ENCODE results near the gene NR3C1.
A peak's percentile ranks its signal among the peaks of the same experiment; 100 is the strongest.

Gene NR3C1

DNA sequence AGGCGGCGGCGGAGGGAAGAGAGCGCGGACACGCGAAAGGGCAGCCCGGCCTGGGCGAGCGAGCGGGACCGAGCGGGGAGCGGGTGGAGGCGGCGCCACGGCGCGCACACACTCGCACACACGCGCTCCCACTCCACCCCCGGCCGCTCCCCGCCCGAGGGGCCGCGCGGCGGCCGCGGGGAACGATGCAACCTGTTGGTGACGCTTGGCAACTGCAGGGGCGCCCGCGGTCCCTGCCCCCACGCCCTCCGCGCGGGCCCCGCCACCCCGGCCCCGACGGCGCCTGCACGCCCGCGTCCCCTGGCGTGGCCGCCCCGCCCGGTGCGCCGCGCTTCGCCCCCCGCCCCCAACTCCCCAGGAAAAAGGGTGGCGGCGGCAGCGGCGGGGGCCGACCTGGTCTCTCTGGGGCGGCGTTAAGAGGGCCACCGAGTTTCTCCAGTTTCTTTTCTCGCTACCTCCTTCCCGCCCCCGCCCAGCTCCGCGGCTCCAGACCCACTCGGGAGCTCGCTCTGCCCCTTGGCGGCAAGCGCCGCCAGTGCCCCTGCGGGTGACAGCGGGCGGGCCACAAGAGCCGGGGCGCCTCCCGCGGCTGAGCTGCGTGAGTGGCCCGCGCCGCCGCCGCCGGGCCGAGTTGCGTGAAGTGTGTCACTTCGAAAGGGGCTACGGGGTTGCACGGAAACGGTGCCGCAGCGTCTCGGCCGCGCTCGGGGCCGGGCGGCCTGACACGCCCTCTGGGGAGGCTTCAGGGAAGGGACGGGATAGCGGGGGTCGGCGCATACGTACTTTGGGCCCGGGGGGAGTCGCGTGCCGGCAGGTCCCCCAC lies at the start of gene NR3C1:
NR3C1 (minus strand) TSS at position 94 of the 823 bp plus-strand sequence. CDS start 2,847 bp downstream, outside the sequence.
- DNase-seq: peak; percentile 87

DNA sequence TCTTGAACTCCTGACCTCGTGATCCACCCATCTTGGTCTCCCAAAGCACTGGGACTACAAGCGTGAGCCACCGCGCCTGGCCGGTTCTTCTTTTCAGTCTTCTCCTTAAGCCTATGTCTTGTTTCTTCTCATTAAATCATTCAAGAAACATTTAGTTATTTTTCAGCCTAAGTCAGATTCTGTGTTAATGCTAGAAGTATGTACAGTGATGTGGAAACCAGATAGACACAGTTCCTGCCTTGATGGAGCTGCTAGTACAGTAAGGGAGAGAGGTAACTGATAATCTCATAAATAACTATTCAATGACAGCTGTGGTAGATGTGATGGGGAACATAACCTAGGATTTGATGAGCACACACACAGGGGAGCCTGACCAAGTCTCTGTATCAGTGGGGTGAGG lies 46.3 kb upstream of the NR3C1 start:
- DNase-seq: no peak

DNA sequence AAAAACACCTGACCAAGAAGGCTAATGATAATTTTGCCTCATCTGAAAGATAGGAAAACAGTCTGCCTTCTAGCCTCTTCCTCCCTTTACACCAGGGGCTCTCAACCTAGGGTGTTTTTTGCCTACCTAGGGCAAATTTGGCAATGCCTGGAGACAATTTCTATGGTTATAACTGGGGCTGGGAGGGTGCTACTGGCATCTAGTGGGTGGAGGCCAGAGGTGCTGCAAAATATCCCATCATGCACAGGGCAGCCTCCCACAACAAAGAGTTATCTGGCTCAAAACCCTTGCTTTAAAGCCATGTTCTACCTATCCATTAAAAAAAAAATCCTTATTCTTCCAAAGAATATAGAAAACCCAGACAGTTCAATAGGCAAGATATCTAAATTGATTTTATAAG lies 45.0 kb upstream of the NR3C1 start:
- DNase-seq: no peak

DNA sequence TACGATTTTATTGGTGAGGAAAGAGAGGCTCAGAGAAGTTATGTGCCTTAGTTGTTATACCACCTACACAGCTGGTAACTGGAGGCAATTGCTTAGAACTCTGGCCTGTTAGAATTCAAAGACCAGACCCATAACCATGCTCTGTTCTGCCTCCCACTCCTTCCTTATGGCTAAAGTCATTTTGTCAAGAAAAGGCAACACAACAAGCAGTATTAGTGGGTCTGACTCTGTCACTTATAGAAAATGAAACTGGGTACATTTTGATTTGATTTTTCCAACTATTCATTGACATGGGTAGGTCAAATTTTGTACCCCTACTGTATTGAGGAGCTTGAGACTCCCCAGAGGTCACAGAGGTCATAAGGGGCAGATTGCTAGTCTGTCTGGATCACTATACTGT lies 44.5 kb upstream of the NR3C1 start:
- DNase-seq: no peak

DNA sequence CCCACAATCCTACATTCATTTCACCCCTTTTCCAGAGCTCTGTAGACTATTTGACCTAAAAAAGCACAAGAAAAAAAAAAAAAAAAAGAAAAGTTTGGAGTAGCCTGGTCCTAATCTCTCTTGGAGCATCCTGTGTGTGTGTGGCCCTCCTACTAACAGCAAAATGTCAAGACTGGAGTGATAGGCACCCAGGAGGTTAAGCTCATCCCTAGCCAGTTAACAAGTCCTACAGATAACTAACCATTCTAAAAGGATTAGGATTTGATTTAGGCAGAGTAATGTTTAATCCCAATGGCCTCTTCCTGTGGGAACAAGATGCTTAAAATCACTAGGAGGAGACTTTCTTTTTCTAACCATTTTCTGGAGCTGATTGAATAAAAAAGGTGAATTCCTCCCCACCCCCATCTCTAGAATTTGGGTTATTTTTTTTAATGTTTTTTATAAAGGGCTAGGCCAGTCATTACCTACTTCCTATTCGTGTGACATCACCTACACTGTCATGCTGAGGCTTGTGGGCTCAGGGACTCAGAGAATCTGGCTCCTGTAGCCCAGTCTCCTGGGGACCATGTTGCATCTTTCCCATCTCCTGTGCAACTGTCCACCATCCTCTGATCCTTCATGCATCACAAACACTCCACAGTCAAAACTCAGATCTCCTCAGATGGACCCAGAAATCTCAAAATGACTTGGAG lies 43.2 kb upstream of the NR3C1 start:
- DNase-seq: no peak

DNA sequence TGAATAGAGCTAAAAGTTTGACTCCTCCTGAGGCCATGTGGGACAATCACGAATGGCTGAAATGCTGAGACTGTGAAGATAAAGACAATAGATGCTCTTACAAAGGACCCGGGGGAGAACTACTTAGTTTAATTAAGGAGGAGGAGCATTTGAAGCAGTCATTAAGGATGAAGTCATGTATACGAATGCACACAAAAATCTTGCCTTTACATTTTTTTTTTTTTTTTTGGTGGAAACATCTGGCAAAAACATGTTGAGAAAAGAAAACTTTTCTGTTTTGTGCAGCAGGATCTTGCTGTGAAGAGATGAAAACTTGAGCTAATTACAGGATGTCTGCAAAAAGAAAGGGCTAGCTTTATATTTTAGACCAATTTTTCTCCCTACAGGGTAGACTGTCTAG lies 42.3 kb upstream of the NR3C1 start:
- peak; percentile 16 for DNase-seq

DNA sequence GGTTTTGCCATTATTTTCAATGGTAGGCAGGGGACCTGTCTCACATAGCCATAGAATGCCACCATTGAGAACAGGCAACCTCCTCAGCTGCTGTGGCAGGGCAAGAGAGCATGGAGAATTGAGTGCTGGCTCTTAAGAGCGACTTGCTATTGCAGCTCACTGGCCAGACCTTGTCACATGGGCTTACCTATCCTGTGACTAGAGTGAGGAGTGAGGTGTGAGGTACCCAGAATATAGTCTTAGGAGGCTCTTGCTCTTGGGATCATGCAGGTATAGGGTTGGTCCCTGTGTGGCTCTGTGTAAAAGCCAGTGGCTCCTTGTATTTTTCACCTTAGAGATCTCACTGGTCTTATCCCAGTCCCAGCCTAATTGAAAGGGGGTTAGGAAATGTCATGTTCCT lies 39.8 kb upstream of the NR3C1 start:
- DNase-seq: no peak

DNA sequence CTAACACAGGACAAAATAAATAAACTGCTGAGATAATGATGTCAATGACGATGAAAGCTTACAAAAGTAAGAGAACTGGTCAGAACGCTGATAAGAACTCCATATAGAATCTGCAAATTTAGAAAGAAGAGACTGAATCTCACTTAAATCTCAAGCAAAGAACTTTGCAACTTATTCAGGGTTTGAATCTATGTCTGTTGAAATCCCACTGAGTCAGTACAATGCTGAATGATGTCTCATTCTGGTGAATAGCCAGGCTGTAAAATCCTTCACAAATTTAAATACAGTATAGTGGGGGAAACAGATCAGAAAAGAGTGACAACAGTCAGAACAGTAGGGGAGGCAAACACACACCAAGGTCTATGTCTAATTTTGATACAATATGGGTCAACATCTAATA lies 38.9 kb upstream of the NR3C1 start:
- DNase-seq: peak; percentile 63

DNA sequence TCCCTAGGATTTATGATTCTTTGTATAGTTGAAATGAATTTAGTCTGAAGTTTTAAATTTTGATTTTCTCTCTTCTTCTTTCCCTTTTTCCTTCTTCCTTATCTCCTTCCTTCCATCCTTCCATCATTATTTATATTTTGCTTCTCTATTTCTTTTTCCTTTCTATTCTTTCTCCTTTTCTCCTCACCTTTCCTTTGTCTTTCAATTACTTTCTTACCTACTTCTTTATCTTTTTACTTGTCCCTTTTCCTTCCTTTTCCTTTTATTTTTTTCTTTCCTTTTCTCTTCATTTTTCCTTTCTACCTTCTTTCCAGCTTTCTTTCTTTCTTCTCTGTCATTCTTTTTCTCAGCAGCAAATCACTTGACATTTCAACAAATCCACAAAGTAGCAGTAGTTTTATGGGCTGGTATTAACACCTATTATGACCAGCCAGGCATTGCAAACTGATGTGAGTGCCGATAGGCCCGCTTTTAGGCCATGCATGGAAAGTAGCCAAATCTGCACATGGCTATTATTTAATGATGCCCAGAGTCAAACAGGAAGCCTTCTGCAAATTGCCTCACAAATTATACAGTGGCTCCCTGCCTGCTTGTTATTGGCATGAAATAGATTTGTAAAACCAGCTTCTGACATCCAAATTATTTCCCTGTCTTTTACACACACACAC lies 37.1 kb upstream of the NR3C1 start:
- DNase-seq: no peak

DNA sequence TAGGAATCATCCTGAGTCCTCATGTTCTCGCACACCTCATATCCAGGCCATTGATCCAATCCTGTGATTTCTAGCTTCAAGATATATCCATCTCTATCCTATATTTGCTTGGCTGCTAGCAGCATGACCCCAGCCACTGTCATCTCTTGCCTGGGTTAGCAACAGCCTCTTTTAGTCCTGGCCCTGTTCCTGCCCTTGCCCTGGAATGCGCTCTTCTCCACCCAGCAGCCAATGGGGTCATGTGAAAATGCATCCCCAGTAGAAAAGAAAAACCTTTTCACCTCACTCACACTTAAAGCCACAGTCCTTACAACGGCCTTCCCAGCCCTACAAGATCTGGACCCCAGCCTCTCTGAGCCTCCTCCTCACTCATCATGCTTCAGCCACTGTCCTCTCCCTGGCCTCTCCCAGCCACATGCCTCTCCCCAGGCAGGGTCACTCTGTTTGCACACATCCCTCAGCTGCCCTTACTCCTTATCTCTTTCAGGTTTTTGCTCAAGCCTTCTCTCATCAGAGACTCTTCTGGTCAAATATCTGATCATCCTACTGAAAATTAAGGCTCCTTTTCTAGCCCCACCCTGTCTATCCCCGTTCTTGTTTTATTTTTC lies 34.3 kb upstream of the NR3C1 start:
- DNase-seq: no peak

DNA sequence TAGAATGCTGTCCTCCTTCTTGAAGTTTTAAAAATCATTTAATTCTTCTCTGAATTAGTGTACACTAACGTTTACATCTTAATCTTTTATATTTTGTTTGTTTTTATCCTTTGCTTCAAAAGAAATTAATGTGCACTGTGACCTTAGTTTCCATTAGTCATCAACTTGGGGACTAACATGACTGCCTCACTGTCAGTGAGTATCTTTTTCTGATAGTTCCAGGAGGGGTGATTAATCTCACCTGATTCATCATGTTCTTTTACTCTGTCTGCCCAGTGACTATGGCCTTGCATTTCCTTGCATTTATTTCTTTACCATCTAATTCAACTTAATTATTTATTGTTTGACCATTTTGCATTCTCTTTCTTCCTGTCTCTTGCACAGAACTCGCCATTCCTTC lies 33.4 kb upstream of the NR3C1 start:
- peak; percentile 28 for DNase-seq

DNA sequence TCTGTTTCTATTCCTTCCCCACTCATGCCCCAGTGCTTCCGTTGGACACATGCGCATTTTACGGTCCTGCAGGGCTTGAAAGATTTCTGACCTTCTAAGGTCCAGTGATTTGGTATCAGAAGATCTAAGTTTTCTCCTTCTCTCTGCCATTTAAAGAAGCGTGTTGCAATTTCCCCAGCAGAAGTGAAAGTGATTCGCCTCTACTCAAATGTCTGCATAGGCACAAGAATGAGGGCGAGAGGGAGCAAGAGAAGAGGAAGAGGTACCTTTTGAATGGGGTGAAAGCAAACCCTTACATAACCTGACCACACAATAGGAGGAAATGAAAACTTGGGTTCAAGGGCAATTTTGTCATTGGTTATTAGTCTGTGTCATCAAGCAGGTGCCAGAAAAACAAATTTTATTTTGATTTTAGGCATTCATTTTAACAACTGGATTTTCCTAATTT lies 31.7 kb upstream of the NR3C1 start:
- DNase-seq: no peak

DNA sequence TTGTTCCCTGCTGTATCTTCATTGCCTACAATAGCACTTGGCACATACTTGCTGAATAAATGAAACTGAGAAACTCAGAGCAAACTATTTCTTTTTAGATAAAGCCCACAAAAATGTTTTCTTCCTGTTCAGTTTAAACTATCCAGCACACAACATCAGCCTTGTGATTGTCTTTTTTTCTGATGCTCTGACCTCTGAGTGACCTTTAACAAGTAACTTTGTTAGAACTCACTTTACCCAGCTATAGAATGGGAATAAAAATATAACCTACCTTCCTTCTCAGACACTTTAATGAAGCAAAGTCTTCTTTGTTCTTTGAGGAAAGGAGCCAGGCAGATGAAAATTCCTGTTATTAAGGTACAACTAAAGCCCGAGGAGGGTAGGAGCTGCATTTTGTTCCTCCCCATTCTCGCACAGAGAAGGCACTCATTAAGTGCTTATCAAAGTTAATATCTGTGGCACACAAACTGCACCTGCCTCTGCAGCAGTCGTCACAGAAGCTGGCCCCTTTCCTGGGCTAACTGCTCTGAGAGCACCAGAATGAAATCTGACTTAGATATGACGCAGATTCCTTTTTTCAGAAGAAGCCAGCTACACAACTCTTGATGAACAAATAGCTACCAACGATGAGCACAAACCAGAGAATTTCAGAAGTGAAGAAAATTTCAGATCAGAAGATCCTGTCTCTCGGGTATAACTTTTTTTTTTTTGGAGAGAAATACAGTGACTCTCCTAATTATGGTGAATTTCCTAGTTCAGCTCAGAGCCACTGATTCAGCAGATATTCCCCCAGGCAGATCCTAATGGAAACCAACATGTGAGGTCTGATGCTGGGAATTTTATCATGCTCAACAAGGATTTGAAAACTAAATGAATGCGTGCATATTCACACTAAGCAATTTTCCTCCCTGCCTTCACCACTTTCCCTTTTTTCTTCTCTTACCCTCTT lies 31.0 kb upstream of the NR3C1 start:
- no peak for DNase-seq

DNA sequence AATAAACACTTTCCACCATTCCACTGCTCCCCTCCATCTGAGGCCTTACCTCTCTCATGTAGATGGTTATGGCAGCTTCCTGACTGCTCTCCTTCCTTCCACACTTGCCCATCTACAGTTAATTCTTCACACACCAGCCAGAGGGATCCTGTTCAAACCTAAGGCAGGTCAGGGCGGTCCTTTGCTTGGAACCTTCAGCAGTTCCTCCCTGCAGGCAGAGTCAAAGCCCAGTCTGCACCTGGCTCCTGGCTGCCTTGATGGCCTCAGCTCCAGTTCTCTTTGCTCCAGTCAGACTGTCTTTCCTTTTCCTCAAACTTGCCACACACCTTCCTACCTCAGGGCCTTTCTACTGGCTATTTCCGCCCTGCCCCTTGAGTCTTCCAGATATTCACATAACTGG lies 30.2 kb upstream of the NR3C1 start:
- no peak for DNase-seq

DNA sequence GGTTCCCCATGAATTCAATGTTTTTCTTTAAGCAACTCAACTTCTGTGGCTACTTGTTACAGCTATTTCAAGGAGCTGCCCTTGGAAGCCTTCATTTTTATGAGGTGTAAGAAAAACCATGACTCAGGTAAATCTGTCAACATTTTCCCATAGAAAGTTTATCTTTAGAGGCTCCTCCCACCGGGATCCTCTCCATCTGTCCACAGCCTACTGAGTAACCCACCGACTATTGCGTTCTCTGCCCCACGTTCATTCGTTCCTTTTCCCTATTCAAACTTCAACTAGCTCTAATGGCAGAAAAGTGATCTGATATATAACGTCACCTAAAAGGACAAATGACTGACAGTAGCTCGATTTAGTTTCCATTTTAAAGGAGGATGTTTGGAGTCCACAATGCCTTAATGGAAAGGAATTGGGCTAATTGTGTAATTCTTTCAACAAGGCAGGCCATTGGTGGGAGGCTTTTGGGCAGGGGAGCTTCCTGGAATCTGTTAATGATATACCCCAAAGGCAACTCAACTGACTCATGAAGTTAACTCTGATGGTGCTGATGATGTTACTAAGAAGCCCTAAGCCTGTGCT lies 29.3 kb upstream of the NR3C1 start:
- DNase-seq: no peak

DNA sequence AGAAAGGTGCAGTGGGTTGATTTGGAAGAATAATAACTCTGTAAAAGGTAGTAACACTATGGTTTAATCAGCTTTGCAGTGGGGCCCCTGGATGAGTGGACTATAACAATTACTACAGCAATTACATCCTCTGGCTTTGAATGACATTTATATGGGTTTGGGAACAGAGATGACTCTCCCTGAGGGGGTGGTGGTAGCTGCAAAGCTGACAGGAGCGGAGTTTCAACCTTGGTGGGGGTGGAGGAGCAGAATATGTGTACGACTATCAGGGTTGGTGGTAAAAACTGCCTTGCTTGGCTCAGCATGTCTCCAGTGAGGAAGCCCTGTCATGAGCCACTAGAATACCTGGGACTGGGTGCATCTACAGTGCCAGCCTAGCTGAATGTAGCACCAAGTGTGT lies 28.3 kb upstream of the NR3C1 start:
- DNase-seq: no peak

DNA sequence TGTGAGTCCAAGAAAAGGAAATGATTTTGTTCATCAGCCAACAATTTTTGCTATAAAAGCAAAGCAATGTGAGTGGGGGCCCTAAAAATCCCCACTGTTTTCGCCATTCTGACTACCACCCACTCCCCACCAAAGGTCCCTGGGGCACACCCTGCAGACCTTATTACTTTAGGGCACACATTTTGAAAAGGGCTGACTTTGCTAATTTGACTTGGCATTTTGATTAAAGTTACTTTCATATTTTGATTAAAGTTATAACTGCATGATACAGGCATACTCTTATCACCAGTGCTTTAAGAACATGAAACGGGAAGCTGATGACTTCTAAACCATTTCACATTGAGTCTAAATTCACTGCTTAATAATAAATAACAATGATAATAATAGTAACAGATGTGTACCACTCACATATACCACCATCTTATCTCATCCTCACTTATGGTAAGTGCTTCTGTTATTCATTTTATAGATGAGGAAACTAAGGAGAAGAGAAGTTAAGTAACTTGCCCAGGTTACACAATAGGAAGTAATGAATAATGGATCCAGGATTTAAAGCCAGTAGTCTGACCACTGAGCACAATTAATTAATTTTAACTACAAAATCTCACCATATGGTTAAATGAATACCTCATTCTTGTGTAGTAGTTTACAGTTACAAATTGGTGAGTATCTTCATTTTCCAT lies 25.4 kb upstream of the NR3C1 start:
- DNase-seq: peak; percentile 20

DNA sequence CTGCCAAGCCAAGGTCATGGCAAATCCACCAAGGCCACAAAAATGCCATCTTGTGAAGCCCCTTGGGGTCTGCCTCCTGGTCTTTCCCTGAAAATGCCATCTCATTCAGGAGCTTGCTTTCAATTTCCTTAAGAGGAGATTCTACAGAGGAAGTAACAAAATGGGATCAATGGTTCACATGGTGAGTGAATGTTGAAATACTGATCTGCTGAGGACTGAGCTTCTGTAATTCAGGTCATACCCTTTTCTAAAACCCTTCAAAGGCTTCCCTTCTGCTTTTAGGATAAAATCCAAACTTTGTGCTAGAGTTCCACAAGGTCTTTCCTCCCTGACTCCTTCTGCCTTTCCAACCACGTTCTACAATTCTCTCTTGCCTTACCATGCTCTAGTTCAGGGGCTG lies 24.7 kb upstream of the NR3C1 start:
- DNase-seq: no peak

DNA sequence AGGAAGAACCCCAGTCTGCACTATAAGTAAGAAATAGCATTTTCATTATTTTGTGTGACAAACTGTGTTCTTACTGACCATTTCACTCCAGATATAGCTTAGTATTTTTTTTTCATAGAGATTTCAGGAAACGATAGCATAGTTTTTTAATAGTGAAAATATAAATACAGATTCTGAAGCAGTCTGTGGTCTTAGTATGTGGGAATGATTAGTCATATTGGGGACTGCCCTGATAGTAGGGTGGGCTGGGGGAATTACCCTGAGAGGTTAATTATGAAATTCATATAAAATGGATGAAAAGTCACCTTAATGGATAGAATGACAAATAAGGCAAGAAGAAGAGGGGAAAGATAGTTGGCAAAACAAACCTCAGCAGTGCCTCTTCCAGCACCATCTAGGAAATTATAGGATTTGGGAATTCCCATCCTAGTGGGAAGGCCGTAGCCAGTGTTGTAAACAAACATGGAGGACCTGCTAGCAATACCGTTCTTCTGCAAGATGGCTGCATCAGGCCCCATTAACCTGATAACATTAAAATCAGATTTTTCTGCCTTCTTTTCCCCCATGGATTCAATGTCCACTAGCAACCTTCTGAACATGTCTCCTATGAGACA lies 23.7 kb upstream of the NR3C1 start:
- DNase-seq: no peak

DNA sequence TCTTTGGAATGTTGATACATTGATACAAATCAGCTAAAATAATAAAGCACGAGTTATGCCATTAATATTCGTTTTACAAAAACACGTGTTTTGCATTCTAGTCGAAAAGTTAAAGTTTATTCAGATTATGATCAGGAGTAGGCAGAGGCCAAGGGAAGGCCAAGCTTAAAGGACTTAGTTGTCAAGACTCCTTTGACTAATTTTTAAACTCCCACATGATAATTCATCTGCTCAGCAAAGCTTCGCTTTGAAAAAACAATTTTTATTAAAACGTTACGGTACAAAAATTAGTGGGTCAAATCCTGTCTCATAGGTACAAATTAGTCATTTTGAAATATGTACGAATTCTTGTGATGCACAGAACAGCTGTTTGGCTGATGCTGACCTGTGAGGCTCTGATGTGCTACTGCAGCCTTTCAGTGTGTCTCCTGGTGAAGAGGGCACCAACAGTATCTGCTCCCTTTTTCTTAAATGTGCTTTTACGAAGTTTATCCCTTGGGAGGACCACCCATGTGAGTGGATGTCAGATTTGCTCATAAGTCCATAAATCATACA lies 23.0 kb upstream of the NR3C1 start:
- no peak for DNase-seq

All from HCEC 1CT (cell line).